Colon (tissue), 2 donors: Measurements from ENCODE around the gene GALNTL6.

Experiments
- FAIRE-seq: peaks from 2 replicates; lab custom pipeline; 2012; peaks lifted over from hg19 to GRCh38; lab: Jason Lieb, UNC
- donor health status: control.
- donor health status: control.

GALNTL6 gene

GRCh38 chr4:172007889-172008288 is 194.7 kb downstream of the GALNTL6 start:
- no peak for FAIRE-seq

DNA sequence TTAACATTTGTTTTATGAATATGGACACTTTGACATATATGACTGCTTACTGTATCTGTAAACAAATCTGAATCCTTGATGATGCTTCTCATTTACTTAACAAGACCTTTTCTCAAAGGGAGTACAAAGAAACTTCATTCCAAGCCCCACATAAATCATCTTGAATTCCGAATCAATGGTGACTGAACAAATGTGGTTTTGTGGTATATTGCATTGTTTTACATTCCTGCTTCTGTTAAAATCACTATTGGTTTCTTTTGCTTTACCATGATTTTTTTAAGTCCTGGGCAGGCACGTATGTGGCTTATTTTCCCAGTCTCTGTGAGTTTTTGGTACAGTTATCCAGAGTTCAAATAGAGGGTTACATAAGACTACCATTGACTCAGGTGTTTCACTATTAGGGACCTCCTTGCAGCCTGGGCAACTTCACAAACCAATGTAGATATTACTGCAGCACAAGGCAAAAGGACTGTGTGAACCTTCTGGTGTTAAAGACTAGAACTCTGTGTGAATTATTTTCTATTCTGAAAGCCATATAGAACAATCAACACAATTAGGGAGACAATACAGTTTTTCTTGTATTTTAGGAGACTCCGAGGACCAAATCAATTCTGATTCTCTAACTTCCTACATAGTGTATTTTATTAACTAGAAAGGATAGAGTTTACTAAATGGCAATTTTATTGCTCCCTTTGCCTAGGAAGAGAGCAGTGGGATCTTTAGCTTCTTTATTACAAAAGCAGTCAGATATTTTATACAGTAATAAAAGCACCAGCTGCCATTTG is 196.4 kb downstream of the GALNTL6 start:
- FAIRE-seq = no peak

DNA sequence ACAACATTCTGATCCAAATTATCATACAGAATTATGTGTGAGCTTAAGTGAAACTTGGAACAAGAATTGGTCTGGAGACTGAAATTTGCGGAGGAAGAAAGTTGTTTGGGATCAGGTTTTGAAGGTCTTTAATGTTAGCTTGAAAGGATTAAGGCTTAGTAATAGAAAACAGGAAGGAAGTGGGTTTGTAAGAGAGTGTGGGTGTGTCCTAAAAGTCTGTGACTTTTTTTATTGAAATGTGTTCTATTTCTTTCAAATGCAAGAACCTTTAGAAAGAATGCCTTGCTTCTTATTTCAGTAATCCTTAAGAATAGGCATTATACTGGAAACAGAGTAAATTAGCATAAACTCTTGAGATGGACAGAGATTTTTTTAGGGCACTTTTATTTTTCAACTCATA is 198.0 kb downstream of the GALNTL6 start:
- FAIRE-seq = no peak

DNA sequence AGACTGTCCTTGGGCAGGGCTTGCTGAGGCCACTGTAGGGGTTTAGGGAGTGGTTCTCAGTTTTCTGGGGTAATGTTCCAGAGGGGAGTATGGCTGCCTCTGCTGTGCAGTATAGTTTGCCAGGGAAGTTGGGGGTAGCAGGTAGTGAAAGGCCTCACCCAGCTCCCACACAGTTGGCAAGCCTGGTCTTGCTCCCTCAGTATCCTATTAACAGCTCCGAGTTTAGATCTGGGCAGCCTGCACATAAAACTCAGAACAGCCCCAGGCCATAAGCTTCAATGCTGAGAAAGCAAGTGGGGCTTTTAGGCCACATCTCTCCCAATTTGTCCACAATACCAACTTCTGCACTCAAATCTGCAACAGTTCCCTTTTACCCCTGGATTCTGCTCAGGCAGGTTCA is 205.2 kb downstream of the GALNTL6 start:
- FAIRE-seq = no peak

DNA sequence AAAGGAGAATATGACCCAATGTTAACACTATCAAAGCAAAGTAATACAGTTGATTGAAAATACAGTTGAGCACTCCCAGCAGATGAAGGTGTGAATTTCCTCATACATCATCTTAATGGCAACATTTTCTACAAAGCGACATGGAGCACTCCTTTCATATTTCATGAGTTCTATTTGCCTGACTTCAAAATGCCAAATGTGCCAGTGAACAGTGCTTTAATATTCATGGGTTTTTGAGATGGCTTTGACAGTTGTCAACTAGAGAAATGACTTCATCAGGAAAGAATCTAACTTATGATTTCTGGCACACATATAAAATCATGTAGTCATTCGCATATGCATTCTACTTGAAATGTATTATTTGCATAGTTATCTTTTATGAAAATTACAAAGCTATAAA is 222.4 kb downstream of the GALNTL6 start:
- no peak for FAIRE-seq

- FAIRE-seq = no peak
Observed at GRCh38 chr4:172040766-172041165, 227.6 kb downstream of the GALNTL6 start.

DNA sequence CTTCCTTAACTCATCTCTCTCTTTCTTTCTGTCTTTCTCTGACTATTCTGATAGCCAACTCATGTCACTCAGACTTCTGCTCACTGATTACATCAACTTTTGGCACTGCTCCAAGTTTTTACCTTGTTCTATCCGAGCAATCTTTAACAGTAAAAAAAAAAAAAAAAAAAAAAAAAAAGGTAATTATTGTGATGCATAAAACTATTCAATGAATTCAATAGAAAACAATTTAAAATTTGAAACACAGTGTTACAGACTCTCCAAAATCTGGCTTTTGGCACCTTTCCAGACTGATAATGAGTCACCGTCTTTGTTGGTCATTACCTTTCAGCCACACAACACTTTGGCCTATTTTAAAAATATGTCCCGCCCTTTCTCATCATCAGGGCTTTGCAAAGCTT is 229.5 kb downstream of the GALNTL6 start:
- FAIRE-seq = no peak

- no peak for FAIRE-seq
Observed at GRCh38 chr4:172045981-172046380, 232.8 kb downstream of the GALNTL6 start.

GRCh38 chr4:172048666-172049065 is 235.5 kb downstream of the GALNTL6 start:
- FAIRE-seq = no peak

GRCh38 chr4:172050911-172051310 is 237.7 kb downstream of the GALNTL6 start:
- FAIRE-seq = no peak

- FAIRE-seq = no peak
Observed at GRCh38 chr4:172055046-172055445, 241.8 kb downstream of the GALNTL6 start.

GRCh38 chr4:172055498-172055897 is 242.3 kb downstream of the GALNTL6 start:
- no peak for FAIRE-seq

- FAIRE-seq = no peak
Observed at GRCh38 chr4:172061204-172061603, 248.0 kb downstream of the GALNTL6 start.

- FAIRE-seq = no peak
Observed at GRCh38 chr4:172068506-172068905, 255.3 kb downstream of the GALNTL6 start.

DNA sequence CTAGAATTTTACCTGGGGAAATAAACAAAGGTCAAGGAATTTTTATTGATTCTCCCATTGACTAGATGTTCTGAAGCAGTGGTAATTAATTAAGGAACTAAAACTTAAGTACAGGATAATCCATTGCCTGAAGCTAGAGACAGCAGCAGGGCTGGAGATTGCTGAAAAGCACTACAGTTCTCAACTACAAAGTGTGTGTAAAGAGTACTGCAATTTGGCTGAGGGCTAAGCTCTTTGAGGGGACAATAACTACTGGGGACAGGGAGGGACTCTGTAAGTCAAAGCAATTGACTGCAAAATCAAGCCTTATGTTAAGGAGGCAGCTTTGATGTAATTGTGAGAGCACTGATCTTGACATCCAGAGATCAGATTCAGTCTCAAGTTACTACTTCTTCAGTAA is 260.4 kb downstream of the GALNTL6 start:
- FAIRE-seq = no peak

DNA sequence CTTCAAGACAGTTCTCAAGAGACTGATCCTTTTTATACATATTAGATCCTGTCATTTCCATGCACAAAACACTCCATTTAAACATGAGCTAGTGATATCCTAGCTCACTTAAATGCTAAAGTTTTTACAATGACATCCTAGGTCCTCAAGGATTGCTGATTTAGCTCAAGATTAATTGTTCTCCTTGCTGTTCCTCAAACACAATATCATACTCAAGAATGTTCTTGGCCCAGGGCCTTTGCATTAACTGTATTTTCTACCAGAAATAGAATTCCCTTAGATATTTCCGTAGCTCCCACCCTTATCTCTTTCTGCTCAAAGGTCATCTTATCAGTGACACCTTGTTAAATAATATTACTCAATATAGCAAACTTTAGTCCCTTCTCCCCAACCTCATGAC is 270.1 kb downstream of the GALNTL6 start:
- FAIRE-seq = no peak

- FAIRE-seq = no peak
Observed at GRCh38 chr4:172088556-172088955, 275.4 kb downstream of the GALNTL6 start.

DNA sequence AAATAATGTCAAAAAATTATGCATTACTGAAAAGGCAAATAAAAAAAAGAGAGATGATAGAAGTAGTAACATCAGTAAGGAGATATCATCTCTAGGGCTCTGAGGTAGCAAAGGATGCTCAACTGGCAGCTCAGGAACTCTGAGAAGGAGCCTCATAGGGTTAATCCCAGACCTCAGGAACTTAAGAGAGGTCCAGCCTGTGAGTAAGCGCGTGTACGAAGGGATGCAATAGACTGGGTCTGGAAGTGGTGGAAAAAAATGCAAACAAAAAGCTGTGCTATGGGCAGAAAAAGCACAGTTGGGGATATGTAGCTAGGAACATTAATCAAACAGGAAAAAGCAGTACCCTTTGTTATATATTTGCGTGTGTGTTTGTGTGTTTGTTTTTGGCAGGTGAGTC is 282.0 kb downstream of the GALNTL6 start:
- no peak for FAIRE-seq

GRCh38 chr4:172096786-172097185 is 283.6 kb downstream of the GALNTL6 start:
- no peak for FAIRE-seq

- FAIRE-seq = no peak
Observed at GRCh38 chr4:172099376-172099775, 286.2 kb downstream of the GALNTL6 start.

GRCh38 chr4:172103456-172103855 is 290.3 kb downstream of the GALNTL6 start:
- no peak for FAIRE-seq

DNA sequence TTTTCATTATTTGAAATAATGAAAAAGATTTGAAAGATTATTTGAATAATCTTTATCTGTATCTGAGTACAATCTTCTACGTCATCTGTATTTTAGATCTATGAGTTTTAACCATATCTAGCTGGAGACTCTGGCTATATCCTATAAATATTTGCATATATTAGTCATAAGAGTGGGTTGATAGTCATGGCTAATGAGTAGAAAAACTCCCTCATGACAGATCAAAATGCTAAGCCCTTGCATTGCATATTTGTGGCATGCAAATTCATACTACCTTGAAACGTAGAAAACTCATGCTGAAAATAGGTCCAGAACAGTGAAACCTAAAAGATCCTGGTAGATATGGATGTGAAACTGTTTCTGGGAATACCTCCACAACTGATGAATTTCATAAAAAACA is 291.3 kb downstream of the GALNTL6 start:
- FAIRE-seq = no peak

GRCh38 chr4:172105918-172106317 is 292.7 kb downstream of the GALNTL6 start:
- no peak for FAIRE-seq

GRCh38 chr4:172109466-172109865 is 296.3 kb downstream of the GALNTL6 start:
- FAIRE-seq = no peak
